H1 (cell line): ENCODE measurements around the gene FAM193A. TPM values are rescaled to one million over a fixed set of nuclear protein-coding genes. Genes with fewer than 3 reads are reported as not detected.
"Not testable (repeated sequence)": the region's sequence is repeated elsewhere in the genome, so short reads cannot be mapped to it uniquely, and the experiment has no call there.

Experiments used
- CTCF ChIA-PET: fragments of 300-600 bp; sonication (Branson Sonifier 250); formaldehyde crosslinking; loops from one replicate; lab custom pipeline; 2021; ENCODE audit not compliant: partially characterized antibody; lab: Charles Lee
- POLR2A ChIA-PET: fragments of 300-600 bp; sonication (Branson Sonifier 250); formaldehyde crosslinking; loops from one replicate; lab custom pipeline; 2021; ENCODE audit warnings: inconsistent platforms; ENCODE audit not compliant: partially characterized antibody; lab: Charles Lee
- DNase-seq, 2 experiments: peaks; one replicate each; pipeline versions ENCODE4 v3.0.0 to v3.0.0-alpha.2; 2010 to 2022; ENCODE audit warnings: low spot score in 2 of 2, low read depth in 1 of 2, mixed read lengths in 1 of 2
- FAIRE-seq: peaks from 2 replicates; lab custom pipeline; 2011; peaks lifted over from hg19 to GRCh38; lab: Jason Lieb, UNC
- H2AFZ ChIP-seq: 2 replicates; pipeline ENCODE4 v1.8.1; 2012; ENCODE audit warnings: low read length, inconsistent platforms
- H2AK5ac ChIP-seq: 2 replicates; pipeline ENCODE4 v1.6.1; 2013; ENCODE audit warnings: low read depth, low read length
- H2BK120ac ChIP-seq: replicated peaks from 2 replicates; pipeline ENCODE3; 2013; ENCODE audit warnings: low read depth, low read length, inconsistent platforms
- H2BK12ac ChIP-seq: 2 replicates; pipeline ENCODE4 v1.6.1; 2013; ENCODE audit warnings: low read depth, low read length
- H2BK15ac ChIP-seq: 2 replicates; pipeline ENCODE4 v1.6.1; 2013; ENCODE audit warnings: low read length
- H2BK20ac ChIP-seq: 2 replicates; pipeline ENCODE4 v1.6.1; 2013; ENCODE audit warnings: low read length
- H2BK5ac ChIP-seq: 2 replicates; pipeline ENCODE4 v1.6.1; 2013; ENCODE audit warnings: low read depth, low read length
- H3K14ac ChIP-seq: 2 replicates; pipeline ENCODE4 v1.6.1; 2013; ENCODE audit warnings: inconsistent platforms; ENCODE audit not compliant: insufficient read length
- H3K18ac ChIP-seq: 2 replicates; pipeline ENCODE4 v1.6.1; 2013; ENCODE audit warnings: low read length; ENCODE audit errors: extremely low read depth
- H3K23ac ChIP-seq: 2 replicates; pipeline ENCODE4 v1.6.1; 2013; ENCODE audit warnings: inconsistent platforms; ENCODE audit not compliant: insufficient read length
- H3K23me2 ChIP-seq: 2 replicates; pipeline ENCODE4 v1.6.1; 2013; ENCODE audit warnings: low read depth, low read length
- H3K27ac ChIP-seq: 2 replicates; pipeline ENCODE4 v1.6.1; 2011; ENCODE audit warnings: low read depth, low read length, inconsistent platforms
- H3K27me3 ChIP-seq, 4 experiments: replicated peaks in 1 of 4; 1 replicate in 1 of 4; 2 replicates in 3 of 4; pipeline versions ENCODE4 v1.6.1 to v1.8.1; 2011 to 2013; ENCODE audit warnings: low read length in 3 of 4, mild to moderate bottlenecking in 3 of 4, inconsistent platforms in 2 of 4, mixed read lengths in 2 of 4, moderate library complexity in 1 of 4; ENCODE audit not compliant: control insufficient read depth in 3 of 4, insufficient read depth in 3 of 4; ENCODE audit errors: extremely low read depth in 1 of 4
- H3K36me3 ChIP-seq, 4 experiments: 2 replicates each; pipeline versions ENCODE4 v1.6.1 to v1.8.1; 2011 to 2013; ENCODE audit warnings: mild to moderate bottlenecking in 4 of 4, low read length in 3 of 4, moderate library complexity in 2 of 4, control low read depth in 1 of 4, inconsistent platforms in 1 of 4; ENCODE audit not compliant: insufficient read depth in 4 of 4, control insufficient read depth in 2 of 4
- H3K4ac ChIP-seq: replicated peaks from 2 replicates; pipeline ENCODE3; 2013; ENCODE audit warnings: low read length, low read depth, mixed read lengths, inconsistent platforms; ENCODE audit not compliant: insufficient read length
- H3K4me1 ChIP-seq, 4 experiments: replicated peaks in 1 of 4; 1 replicate in 1 of 4; 2 replicates in 3 of 4; pipeline versions ENCODE4 v1.6.1 to v1.8.1; 2011 to 2013; ENCODE audit warnings: low read length in 3 of 4, inconsistent platforms in 2 of 4, mixed read lengths in 1 of 4; ENCODE audit not compliant: insufficient read depth in 4 of 4, control insufficient read depth in 3 of 4
- H3K4me2 ChIP-seq, 2 experiments: 2 replicates each; pipeline versions ENCODE4 v1.6.1 to v1.8.1; 2011 to 2013; ENCODE audit warnings: low read depth in 2 of 2, low read length in 2 of 2, control low read depth in 1 of 2, inconsistent platforms in 1 of 2, mild to moderate bottlenecking in 1 of 2; ENCODE audit not compliant: insufficient read depth in 1 of 2
- H3K4me3 ChIP-seq, 4 experiments: fragments of 200-600, 300-600 bp in 1 of 4; sonication (generic), shearing (Covaris generic), sonication (Bioruptor Twin) in 1 of 4; 2 replicates each; pipeline versions ENCODE4 v1.5.1 to v1.8.1; 2011 to 2016; ENCODE audit warnings: low read length in 4 of 4, low read depth in 3 of 4, control low read depth in 2 of 4, inconsistent platforms in 2 of 4, mild to moderate bottlenecking in 2 of 4, mixed read lengths in 1 of 4, moderate library complexity in 1 of 4; ENCODE audit not compliant: insufficient read depth in 2 of 4; ENCODE audit errors: extremely low read depth in 1 of 4
- H3K56ac ChIP-seq: replicated peaks from 2 replicates; pipeline ENCODE3; 2013; ENCODE audit warnings: low read depth, mild to moderate bottlenecking, mixed read lengths, low read length, inconsistent platforms; ENCODE audit not compliant: insufficient read length
- H3K79me1 ChIP-seq: 2 replicates; pipeline ENCODE4 v1.6.1; 2013; ENCODE audit warnings: low read depth, low read length, control low read depth
- H3K79me2 ChIP-seq, 2 experiments: 2 replicates each; pipeline versions ENCODE4 v1.6.1 to v1.8.1; 2012 to 2013; ENCODE audit warnings: low read length in 2 of 2, mild to moderate bottlenecking in 2 of 2, inconsistent platforms in 1 of 2; ENCODE audit not compliant: insufficient read depth in 2 of 2, control insufficient read depth in 1 of 2
- H3K9ac ChIP-seq, 4 experiments: replicated peaks in 1 of 4; 1 replicate in 1 of 4; 2 replicates in 3 of 4; pipeline versions ENCODE4 v1.6.1 to v1.8.1; 2011 to 2013; ENCODE audit warnings: low read depth in 3 of 4, low read length in 3 of 4, control low read depth in 2 of 4, mild to moderate bottlenecking in 2 of 4, moderate library complexity in 2 of 4, inconsistent platforms in 1 of 4; ENCODE audit errors: extremely low read depth in 1 of 4
- H3K9me3 ChIP-seq, 2 experiments: 2 replicates each; pipeline versions ENCODE4 v1.6.1 to v1.8.1; 2012 to 2013; ENCODE audit warnings: mild to moderate bottlenecking in 2 of 2, moderate library complexity in 2 of 2, control low read depth in 1 of 2, inconsistent platforms in 1 of 2, low read depth in 1 of 2, low read length in 1 of 2, mixed read lengths in 1 of 2; ENCODE audit not compliant: insufficient read depth in 2 of 2
- H4K20me1 ChIP-seq, 2 experiments: replicated peaks in 1 of 2; 2 replicates each; pipeline versions ENCODE3 to v1.8.1; 2011 to 2013; ENCODE audit warnings: inconsistent platforms in 2 of 2, low read length in 2 of 2, mild to moderate bottlenecking in 1 of 2; ENCODE audit not compliant: insufficient read depth in 2 of 2, control insufficient read depth in 1 of 2
- H4K5ac ChIP-seq: 2 replicates; pipeline ENCODE4 v1.6.1; 2013; ENCODE audit warnings: low read length, low read depth, mixed read lengths, inconsistent platforms; ENCODE audit not compliant: insufficient read length
- H4K8ac ChIP-seq: 2 replicates; pipeline ENCODE4 v1.8.0; 2013; ENCODE audit warnings: mild to moderate bottlenecking, moderate library complexity, low read length, inconsistent platforms; ENCODE audit not compliant: insufficient read depth; ENCODE audit errors: extremely low read depth
- H4K91ac ChIP-seq: replicated peaks from 2 replicates; pipeline ENCODE3; 2013; ENCODE audit warnings: low read length, mixed read lengths, inconsistent platforms; ENCODE audit not compliant: insufficient read length
- WGBS, 2 experiments: shearing (Covaris generic) in 1 of 2; methylation state at CpG; one replicate each; pipeline versions ENCODE4 v1.1.6 to v1.1.7; 2013 to 2015; ENCODE audit warnings: low lambda C conversion rate in 2 of 2, mixed read lengths in 2 of 2, inconsistent platforms in 1 of 2, low coverage in 1 of 2, missing lambda C conversion rate in 1 of 2; ENCODE audit not compliant: insufficient replicate concordance in 2 of 2, insufficient coverage in 1 of 2, insufficient read length in 1 of 2; ENCODE audit errors: extremely low coverage in 1 of 2, missing lambda C conversion rate in 1 of 2; 5-methylcytosine and 5-hydroxymethylcytosine counted together
- polyA plus RNA-seq, 7 experiments: library from polyadenylated mRNA; depleted of rRNA in 3 of 7; stranded (reverse) in 5 of 7; unstranded in 2 of 7; fragments of >200 nt in 5 of 7; fragments of 200-250 nt in 2 of 7; gene quantifications; 1 replicate in 5 of 7; 2 replicates in 1 of 7; 4 replicates in 1 of 7; pipeline versions ENCODE4 v1.2.1 to v1.2.3, GENCODE V29; 2011 to 2013; ENCODE audit warnings: missing spikeins in 2 of 7, mixed read lengths in 2 of 7
- total RNA-seq: library from RNA; stranded (reverse); fragmentation: NEBNext Ultra II Directional; extraction: Animal tissue kit (Norgen Biotek cat#: 25700); gene quantifications from 2 replicates; pipeline ENCODE4 v1.2.1, GENCODE V29; 2021

The FAM193A gene
- total and polyA plus RNA-seq, 2 of the 8 experiments (the other 6 are each of a cell fraction or from before 2014, with no cell fraction given), result 8.7 to 26.2 TPM

DNA sequence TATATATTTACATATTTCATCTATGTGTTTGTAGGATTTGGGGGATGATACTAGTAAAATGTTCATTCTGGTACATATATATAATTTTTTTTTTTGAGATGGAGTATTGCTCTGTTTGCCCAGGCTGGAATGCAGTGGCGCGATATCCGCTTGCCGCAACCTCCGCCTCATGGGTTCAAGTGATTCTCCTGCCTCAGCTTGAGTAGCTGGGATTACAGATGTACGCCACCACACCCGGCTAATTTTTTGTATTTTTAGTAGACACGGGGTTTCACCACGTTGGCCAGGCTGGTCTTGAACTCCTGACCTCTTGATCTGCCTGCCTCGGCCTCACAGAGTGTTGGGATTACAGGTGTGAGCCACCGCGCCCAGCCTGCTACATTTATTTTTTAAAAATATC is 55.6 kb downstream of the FAM193A start:
- H2BK20ac ChIP-seq, H4K8ac ChIP-seq, H2AFZ ChIP-seq, H3K23ac ChIP-seq, H4K5ac ChIP-seq, H3K14ac ChIP-seq, H3K9ac ChIP-seq, H3K4ac ChIP-seq, H3K27ac ChIP-seq, H3K27me3 ChIP-seq, H3K56ac ChIP-seq, H2AK5ac ChIP-seq, H2BK120ac ChIP-seq, H2BK12ac ChIP-seq, DNase-seq, H3K23me2 ChIP-seq, FAIRE-seq, H2BK5ac ChIP-seq, H4K91ac ChIP-seq, H3K4me2 ChIP-seq, H3K36me3 ChIP-seq, H3K9me3 ChIP-seq, H3K4me3 ChIP-seq, H2BK15ac ChIP-seq, H3K18ac ChIP-seq: not testable (repeated sequence)
- peaks cover 7 to 93% of the 10 kb centered on the region in 2 experiments; a peak in 3 of 4 replicates for H3K79me2 ChIP-seq
- CTCF ChIA-PET, result interaction anchor here (0.7 to 1.6 kb wide), 2 partner anchors 18 to 89 kb away, joined by 3 to 4 read pairs; no protein-coding TSS in a partner anchor
- peaks cover 10 to 36% (median 21%) of the 10 kb centered on the region in 4 experiments for H3K4me1 ChIP-seq
- H3K79me1 ChIP-seq, result peaks cover 32% of the 10 kb centered on the region
- WGBS, 2 experiments, result 97% methylated on average over 12 of the region's 12 CpGs; no CpG with 5 or more reads in 1 of the 2 experiments
- POLR2A ChIA-PET, result interaction anchor here (0.7 kb wide), 1 partner anchor 54 kb away, joined by 4 read pairs; no protein-coding TSS in a partner anchor
- H4K20me1 ChIP-seq, result peaks cover 11 to 13% of the 10 kb centered on the region in 2 experiments
